Smooth muscle cell of the brain vasculature (primary cell): Measurements from ENCODE around the gene EPOP.

Experiments
- DNase-seq: peaks from one replicate; pipeline ENCODE4 v3.0.0-alpha.2; 2012; ENCODE audit warnings: low read depth, low spot score

Gene EPOP

DNA sequence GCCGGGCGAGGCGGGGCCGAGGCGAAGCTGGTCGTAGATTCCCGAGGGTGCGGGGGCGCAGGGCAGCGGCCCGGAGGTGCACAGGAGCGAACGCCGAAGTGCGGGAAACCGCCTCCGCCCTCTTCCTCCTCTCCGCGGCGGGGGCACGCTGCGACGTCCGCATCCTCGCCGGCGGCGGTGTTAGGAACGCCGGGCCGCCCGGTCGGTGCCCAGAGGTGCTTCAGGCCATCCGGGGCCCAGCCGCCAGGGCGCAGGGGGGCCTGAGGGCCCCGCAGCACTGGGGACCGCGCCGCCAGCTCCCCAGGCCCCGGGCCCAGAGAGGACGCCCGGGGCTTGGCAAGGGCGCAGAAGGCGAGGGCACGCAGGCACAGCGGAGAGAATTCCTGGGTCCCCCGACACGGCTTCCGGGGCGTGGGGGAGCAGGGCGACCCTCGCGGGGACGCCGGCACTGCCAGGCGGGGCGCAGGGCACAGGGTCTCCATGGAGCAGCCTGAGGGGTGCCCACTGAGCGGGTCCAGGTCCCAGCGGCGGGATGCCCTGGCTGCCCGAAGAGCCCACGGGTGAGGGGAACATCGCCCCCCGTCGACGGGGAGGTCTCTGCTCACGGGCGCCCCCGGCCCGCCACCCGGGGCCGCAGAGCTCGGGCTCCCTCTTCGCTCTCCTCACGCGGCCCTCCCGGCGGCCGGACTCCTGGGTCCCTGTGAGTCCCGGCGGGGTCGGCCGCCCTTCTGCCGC is 576 bp downstream of the EPOP start:
- DNase-seq, result no peak

DNA sequence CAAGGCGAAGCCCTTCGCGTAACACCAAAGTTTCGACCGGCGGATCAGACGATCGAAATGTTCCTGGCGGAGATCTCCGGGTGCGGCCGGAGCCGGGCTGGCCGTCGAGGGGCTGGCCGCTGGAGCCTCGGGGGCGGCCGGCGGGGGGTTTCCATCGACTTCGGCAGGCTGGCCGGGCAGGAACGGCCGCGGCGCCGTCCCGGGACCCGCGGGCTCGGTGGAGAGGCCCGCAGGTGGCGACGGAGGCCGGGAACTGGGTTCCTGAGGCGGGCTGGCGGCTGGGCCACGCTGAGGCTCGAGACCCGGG is 1.1 kb downstream of the EPOP start:
- DNase-seq, result no peak

DNA sequence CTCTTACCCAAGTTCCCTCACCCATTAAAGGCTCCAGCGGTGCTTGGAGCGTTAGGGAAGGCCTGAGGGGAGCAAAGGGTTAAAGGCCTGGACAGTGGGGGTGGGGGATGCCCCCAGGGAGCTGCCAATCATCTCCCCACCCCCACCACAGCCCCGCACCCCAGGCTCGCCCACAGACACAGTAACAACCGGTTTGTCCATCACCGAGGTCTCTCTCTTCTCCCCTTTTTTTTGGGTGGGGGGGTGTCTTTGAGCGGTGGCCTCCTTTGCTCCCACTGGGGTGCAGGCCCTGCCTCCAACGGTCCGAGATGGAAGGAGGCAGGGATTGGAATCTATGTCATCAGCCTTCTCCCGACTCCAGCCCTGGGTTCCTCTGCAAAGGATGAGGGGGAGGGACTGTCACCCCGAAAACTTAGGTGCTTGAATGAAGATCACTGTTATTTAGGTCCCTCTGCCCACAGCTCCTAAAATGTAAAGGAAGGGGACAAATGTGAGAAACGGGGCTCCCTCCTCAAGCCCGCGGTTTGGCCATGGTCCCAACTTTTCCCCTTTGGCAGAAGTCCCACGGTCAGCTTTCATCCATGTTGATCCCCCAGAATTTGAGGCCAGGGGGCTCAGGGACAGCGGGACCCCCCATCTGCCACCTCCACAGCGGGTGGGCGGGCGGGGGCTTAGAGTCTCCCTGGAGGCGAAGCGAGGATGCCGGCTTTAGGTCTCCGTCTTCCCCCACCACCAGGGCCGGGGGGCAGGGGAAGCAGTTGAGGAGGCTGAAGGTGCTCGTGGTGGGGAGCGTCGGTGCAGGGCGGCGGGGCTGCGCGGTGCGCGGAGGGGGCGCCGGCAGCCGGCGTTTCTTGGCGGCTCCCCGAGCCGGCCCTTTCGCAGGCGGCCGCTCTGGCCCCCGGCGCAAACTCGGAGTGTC is 1.7 kb downstream of the EPOP start:
- no peak for DNase-seq

DNA sequence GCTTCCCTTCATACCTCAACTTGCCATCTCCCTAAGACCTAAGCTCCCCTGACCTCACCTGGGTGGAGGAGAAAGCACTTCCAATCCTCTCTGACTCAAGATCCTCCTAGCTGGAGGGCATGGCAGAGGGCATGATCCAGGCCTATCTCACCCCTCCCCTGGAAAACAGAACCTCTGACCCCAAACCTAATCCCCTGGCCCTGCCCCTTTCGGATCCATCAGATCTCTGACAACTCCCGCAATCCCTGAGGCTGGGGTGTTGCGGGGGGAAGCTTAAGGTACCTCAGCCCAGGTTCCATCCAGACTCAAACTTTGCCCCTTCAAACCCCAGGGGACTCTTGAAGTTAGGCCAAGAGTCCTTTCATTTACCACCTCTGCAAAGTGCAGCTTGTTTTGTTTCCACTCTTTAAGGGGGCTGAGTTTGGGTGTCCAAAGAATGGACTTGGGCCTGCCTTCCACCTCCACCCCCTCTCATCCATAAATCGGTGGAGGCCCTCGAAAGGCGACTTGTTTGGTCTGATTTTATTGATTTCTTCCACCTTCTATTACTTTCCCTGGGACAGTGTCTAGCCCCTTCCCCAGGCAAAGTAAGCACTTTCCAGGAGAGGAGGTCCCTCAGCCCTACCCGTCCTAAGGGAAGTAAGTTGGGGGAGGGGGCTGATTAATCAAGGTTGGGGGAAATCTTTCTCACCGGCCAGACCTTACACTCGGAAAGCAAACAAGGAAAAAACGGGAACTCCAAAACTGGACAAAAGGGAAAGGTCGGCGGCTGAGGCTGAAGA is 2.6 kb downstream of the EPOP start:
- no peak for DNase-seq

DNA sequence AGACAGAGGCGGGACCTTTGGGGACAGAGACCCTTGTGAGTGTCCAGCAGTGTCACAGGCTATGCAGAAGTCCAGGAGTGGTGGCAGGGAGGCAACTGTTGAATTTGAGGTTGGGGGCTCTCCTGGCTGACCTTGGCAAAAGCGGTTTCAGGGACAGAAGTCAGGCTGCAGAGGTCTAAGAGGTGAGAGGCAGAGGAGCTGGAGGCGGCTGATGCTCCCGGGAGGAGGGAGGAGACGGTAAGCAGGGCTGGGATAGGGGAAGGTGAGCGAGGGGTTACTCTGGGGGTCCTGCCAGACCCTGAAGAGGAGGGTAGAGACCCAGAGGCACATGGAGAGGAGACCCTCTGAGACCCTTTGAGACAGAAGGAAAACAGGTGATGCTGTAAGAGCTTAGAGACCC is 5.2 kb downstream of the EPOP start:
- no peak for DNase-seq

DNA sequence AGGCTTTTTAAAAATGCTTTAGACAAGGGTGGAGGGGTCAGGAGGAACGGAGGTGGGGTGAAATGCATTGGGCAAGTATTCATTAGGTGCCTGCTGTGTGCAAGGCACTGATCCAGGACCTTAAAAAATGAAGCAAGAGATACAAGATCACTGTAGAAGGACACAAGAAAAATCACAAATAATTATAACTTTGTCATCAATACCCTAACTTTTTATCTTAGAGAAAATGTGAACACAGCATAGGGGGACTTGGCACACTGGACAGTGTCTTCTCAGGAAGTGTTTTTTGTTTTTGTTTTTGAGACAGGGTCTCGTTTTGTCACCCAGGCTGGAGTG is 7.0 kb downstream of the EPOP start:
- no peak for DNase-seq

DNA sequence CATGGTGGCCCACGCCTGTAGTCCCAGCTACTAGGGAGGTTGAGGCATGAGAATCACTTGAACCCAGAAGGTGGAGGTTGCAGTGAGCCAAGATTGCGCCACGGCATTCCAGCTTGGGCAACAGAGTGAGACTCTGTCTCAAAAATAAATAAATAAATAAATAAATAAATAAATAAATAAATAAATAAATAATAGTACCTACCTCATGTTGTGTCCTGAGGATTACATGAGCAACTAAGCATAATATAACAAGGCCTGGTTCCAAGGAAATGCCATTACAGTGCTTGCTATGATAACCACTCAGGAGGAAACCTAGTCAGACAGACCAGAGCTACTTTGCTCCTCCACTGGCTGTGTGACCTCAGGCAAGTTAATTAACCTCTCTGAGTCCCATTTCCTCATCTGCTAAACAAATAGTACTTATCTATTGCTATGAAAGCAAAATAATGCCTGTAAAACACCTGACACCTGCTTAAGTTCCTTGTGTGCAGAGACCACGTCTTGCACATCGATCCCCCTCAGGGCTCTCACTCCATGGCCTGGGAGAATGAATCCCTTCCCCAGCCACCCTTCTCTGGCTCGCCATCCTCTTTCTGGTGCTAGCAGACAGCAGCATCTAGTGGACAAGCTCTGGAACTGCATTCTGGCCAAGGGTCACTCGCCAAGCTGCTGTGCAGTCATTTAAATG is 7.5 kb downstream of the EPOP start:
- peak; percentile 31 for DNase-seq

DNA sequence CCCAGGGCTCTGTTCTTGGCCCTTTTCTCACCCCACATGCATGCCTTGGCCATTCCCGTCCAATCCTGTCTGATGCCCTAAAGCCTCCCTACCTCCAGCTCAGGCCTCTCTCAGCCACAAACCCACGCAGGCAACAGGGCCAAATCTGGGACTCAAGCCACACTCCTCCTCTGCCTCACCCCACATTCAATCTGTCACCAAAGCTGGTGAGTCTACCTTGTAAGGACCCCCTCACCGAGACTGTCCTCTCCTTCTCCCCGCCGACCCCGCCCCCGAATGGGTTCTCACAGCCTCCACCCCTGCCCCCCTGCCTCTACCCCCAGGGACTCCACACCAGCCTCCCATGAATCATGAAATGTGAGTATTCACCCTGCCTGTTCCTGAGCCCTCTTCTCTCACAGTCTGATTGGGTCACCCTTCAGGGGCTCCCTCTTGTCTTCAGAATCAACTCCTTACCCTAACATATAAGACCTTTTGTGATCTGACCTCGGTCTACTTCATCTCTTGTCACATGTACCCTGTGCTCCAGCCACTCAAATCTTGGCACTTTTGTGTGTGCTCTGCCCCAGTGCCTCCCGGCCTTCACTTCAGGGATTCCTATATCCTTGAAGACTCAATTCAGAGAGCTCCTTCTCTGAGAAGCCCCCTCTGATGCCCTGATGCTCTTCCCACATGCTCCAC is 10.7 kb downstream of the EPOP start:
- DNase-seq, result no peak

DNA sequence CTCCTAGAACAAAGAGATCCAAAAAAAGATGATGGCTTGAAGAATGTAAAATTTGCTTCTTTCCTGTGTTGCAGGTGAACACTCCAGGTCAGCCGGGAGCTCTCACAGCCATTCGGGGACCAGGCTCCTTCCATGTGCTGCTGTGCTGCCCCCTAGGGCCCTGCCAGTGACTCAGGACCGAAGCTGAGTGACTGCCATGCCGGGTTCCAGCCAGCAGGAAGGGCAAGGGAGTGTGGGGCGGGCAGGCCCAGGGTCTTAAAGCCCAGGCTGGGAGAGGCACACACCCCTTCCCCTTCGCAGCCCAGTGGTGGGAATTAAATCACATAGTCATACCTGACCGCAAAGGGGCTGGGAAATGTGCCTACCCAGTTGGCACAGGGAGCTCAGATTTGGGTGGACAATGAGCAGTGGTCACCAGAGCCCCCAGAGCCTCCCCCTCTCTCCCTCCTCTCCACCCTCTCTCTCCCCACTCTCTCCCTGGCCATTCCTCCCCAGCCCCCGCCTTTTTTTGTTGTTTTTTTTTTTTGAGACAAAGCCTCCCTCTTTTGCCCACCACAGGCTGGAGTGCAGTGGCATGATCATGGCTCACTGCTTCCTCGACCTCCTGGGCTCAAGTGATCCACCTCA is 11.5 kb downstream of the EPOP start:
- DNase-seq, result no peak

DNA sequence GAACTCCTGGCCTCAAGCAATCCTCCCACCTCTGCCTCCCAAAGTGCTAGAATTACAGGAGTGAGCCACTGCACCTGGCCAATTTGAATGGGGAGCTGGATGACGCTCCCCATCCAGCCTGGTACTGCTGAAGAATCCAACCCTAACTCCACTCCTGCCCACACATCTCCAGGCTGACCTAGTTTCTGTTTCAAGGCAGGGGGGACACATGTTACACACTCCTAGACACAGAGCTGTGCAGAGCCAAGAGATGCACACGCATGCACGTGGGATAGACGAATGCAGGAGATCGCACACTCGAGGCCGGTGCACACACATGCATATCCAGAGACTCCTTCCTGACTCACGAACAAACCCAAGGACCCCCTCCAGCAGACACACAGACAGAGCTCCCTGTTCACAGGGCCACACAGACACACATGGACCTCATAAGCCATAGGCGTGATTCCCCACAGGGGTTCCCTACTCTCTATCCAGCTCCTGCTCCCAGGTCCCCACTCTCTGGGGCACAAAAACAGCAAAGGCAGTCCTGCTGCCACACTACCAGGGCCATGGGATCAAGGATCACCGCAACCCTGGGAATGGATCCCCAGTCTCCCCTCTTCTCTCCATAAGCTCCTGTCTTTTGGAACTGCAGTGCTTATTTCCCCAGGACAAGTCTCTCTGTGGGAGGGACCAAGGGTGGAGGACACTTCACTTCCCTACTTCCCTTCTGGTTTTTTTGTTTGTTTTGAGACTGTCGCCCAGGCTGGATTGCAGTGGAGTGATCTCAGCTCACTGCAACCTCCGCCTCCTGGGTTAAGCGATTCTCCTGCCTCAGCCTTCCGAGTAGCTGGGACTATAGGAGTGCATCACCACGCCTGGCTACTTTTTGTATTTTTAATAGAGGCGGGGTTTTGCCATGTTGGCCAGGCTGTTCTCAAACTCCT is 14.4 kb downstream of the EPOP start:
- no peak for DNase-seq

DNA sequence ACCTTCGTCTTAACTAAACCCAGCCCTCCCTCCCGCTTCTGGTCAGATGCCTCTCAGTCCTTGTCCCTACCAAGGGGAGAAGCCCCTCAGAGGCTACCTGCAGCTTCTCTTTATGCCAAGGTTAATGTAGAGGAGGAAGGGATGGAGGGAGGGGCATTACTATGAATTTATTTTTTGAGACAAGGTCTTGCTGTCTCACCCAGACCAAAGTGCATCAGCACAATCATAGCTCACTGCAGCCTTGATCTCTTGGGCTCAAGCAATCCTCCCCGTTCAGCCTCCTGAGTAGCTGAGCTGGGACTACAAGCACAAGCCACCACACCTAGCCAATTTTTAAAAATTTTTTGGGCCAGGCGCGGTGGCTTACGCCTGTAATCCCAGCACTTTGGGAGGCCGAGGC is 15.3 kb downstream of the EPOP start:
- no peak for DNase-seq

DNA sequence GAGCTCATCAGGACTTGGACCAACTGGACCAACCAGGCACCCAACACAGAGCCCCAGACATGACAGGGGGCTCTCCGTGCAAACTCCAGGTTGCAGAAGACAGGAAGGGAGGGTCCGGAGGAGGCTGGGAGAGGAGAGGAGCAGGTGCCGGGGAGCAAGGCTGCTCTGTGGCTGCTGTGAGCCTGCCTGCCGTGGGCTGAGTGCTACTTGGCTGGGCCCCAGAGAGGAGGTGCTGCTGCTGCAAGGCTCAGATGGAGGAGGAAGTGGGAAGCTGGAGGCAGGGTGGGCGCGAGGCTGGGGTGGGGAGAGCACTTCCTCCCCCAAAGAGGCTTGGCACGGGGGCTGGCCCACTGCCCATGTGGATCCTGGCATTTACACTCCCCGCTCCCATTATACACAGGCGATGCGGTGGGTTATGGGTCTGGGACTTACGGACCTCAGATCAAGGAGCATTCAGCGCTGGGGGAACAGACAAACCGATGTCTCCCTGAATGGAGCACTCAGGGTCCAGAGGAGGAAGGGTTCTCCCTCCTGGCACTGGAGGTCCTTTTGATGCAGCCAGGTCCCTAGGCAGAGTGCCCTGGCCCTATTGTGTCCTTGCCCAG is 15.9 kb downstream of the EPOP start:
- DNase-seq, result no peak

DNA sequence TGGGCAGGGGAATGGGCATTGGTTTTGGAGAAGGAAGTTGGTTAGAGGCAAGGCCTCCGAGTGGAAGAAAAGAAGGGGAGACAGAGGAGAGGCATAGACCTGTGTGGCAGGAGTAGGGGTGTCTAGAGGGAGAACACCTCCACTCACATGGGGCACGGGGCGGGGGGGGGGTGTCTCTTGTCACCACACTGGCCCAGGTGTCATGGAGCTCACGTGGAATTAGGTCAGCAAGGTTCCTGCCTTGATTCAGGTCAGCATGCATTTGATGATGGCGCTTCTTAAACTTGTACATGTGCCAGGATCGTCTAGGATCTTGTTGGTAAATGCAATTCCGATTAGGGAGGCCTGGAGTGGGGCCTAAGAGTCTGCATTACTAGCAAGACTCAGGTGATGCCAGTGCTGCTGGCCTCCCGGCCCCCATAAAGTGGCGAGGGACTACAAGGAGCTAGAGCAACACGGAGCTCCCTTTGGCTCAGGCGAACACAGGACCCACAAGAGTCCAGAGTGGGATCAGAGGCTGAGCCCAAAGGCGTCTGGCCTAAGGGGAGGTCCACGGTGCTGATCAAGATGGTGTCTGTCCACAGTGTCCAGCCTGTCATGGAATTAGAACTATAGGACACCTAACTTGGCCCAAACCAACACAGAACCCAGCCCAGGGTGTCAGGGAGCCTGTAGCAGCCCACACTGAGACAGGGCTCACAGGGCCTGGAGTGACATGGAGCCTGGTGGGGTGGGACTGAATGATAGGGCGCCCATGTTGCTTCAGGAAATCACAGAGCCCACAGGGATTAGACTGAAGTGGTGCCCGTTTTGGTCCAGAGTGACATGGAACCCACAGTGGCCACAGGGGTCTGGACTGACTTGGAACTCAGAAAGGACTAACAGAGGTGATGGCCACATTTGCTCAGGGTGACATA is 16.7 kb downstream of the EPOP start:
- DNase-seq, result no peak

DNA sequence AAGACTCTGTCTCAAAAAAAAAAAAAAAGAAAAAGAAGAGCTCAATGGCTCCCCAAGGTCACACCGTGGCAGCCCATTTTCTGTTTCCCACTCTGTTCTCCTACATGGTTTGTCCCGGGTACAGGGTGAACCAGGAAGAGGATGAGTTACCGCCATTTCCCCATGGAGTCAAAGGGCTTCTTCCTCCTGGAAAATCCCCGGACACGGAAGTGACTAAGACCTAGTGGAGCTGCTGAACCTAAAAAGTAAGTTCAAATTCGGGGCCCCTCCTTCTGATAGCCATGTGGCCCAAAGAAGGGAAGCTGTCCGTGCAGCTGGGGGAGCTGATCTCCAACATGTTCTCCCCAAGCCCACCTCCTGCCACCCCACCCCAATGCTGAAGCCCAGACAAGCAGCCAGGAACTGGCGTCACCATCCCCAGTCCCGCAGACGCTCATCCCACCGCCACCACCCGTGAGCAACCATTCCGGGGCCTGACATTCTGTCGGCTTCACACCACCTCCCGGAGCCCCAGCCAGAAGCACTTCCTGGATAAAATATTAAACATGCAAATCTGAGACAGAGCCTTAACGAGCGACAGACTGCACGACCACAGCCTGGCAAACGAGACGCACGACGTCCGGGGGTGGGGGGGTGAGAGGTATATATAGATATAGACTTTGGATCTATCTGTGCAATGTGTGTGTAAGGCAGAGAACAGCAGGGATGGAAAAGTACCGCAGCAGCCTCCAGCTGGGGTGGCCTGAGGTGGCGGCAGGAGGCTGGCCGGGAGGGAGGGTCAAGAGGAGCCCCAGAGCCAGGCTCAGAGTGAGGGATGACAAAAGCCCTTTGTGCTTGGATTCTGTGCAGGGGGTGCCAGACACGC is 17.6 kb downstream of the EPOP start:
- DNase-seq, result no peak

DNA sequence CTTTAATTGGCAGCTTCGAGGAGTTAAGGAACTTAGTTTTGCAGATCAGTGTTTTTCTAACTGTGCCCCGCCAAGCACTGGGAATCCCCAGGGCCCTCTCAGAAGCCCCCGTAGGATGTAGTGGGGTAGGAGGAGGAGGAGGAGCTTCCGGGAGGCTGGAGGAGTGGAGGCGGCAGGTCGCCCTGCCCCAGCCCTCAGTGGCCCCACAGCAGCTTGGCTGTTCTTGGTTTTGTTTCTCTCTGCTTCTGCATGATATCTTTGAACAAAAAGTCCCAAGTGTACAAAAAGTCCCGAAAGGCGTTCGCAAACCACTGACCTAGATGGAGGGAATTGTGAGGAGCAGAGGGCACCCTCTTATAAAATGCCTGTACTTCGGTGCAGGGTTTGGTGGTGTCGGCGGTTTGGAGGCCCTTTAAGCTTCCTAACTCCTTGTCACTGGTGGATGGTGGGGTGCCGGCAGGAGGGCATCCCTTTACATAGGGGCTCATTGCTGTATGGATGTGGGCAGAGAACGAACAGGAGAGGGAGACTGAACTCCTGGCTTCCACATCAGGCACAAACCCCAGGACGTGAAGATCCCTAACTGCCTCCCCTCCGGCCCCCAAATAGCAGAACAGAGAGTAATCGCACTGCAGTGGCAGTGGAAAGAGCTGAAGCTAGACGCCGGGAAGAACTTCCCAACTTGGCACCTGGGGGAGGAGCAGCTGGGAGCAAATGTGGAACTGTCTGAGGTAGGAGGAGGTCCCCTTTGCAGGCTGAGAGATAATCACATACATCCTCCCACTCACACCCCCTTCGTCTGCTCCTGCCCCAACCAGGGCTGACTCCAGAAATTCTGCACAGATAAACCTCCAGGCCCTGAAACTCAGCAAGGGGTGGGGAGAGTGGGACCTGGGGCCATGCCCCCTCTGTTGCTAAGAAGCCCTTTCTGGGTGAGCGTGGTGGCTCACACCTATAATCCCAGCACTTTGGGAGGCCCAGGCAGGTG is 20.1 kb downstream of the EPOP start:
- no peak for DNase-seq

DNA sequence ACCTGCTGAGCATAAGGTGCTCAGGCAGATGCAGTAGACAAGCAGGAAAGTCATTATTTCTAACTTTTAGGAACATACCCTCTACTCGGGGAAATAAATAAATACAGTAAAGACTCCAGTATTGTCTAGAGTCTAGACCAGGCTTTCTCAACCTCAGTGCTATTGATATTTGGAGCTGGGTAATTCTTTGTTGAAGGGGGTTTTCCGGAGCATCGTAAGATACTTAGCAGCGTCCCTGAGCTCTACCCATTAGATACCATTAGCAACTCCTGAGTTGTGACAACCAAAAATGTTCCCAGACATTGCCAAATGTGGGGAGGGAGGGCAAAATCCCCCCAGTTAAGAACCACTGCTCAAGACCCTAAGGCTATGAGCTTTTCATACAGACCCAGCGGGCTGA is 21.1 kb downstream of the EPOP start:
- DNase-seq, result no peak
